MCF 10A (cell line): ENCODE results near the gene SLC25A2. TPM values are rescaled to one million over a fixed set of nuclear protein-coding genes. Genes with fewer than 3 reads are reported as not detected.

Experiments used
- BruUV-seq: library from RNA; stranded (reverse); fragments of 400-500 nt; replicated peaks from 2 replicates; lab custom pipeline; 2021; lab: Mats Ljungman, UMichigan
- CTCF ChIA-PET: fragments of 300-600 bp; sonication (Branson Sonifier 250); formaldehyde crosslinking; extraction: SDS; loops from one replicate; lab custom pipeline; 2021; ENCODE audit warnings: antibody characterized with exemption, inconsistent platforms; lab: Yijun Ruan, JAX
- POLR2A ChIA-PET: fragments of 300-600, 350-650 bp; sonication (Branson Sonifier 250); formaldehyde crosslinking; extraction: SDS; loops from one replicate; lab custom pipeline; 2020; ENCODE audit warnings: antibody characterized with exemption, inconsistent platforms; lab: Yijun Ruan, JAX
- DNase-seq: peaks from one replicate; pipeline ENCODE4 v3.0.0-alpha.2; 2018; ENCODE audit not compliant: unreplicated experiment
- H3K27ac Mint-ChIP-seq: one replicate; pipeline ENCODE4 v1.8.0; 2022; ENCODE audit warnings: mild to moderate bottlenecking, low read depth, mixed read lengths; ENCODE audit not compliant: unreplicated experiment
- H3K27me3 Mint-ChIP-seq: one replicate; pipeline ENCODE4 v1.8.0; 2022; ENCODE audit warnings: mixed read lengths; ENCODE audit not compliant: insufficient read depth, unreplicated experiment
- H3K36me3 Mint-ChIP-seq: one replicate; pipeline ENCODE4 v1.8.0; 2022; ENCODE audit warnings: mild to moderate bottlenecking, moderate library complexity, mixed read lengths; ENCODE audit not compliant: insufficient read depth, unreplicated experiment
- H3K4me1 Mint-ChIP-seq: one replicate; pipeline ENCODE4 v1.8.0; 2022; ENCODE audit warnings: mixed read lengths; ENCODE audit not compliant: insufficient read depth, unreplicated experiment
- H3K4me3 Mint-ChIP-seq: one replicate; pipeline ENCODE4 v1.8.0; 2022; ENCODE audit warnings: mild to moderate bottlenecking, moderate library complexity, mixed read lengths; ENCODE audit not compliant: unreplicated experiment
- H3K9me3 Mint-ChIP-seq: one replicate; pipeline ENCODE4 v1.8.0; 2022; ENCODE audit warnings: mixed read lengths; ENCODE audit not compliant: unreplicated experiment
- intact Hi-C: fragments of 100-400 bp; cut with micrococcal nuclease; formaldehyde crosslinking; loops from 2 replicates; pipeline ENCODE4 v1.14.1; 2022
- total RNA-seq: library from RNA; stranded (reverse); gene quantifications from 2 replicates; pipeline ENCODE4 v1.2.3, GENCODE V29; 2022
- TF ChIP-seq, protein P1 (sequence below): fragments of 200-600 bp; IDR thresholded peaks from one replicate; pipeline ENCODE4 v1.8.0; 2022; ENCODE audit warnings: antibody characterized with exemption, mild to moderate bottlenecking; ENCODE audit not compliant: unreplicated experiment

Gene SLC25A2
- total RNA-seq, 1 experiment from 2014 or later = 0.79 TPM

DNA sequence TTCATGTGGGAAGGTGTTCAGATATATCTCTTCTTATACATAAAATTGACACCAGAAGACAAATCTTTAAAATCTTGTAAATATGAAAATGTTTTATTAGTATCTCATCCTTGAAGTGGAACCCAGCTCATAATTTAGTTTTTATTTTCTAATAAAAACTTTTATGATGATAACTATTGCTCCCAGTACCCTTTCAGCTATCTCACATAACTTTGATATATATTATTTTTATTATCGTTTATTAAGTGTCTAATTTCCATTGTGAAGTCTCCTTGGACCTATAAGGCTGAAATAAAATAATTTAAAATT lies 42.7 kb downstream of the SLC25A2 start:
- Mint-ChIP-seq H3K4me3 (no peak overlapping the region), H3K36me3 (no peaks in the 10 kb centered on the region), H3K27ac (no peak overlapping the region), H3K9me3 (peaks cover 67% of the 10 kb centered on the region), H3K27me3 (no peaks in the 10 kb centered on the region), H3K4me1 (no peaks in the 10 kb centered on the region)
- POLR2A ChIA-PET = interaction anchor here (0.7 kb wide), 2 partner anchors 54 to 61 kb away, joined by 3 read pairs; no protein-coding TSS in a partner anchor
- no peak for DNase-seq
- CTCF ChIA-PET = interaction anchor here (0.9 kb wide), 1 partner anchor 306 kb away, joined by 3 read pairs; no protein-coding TSS in a partner anchor
- intact Hi-C loops = no loop called here
- no TSS peak for BruUV-seq
- TF ChIP-seq, protein P1, sequence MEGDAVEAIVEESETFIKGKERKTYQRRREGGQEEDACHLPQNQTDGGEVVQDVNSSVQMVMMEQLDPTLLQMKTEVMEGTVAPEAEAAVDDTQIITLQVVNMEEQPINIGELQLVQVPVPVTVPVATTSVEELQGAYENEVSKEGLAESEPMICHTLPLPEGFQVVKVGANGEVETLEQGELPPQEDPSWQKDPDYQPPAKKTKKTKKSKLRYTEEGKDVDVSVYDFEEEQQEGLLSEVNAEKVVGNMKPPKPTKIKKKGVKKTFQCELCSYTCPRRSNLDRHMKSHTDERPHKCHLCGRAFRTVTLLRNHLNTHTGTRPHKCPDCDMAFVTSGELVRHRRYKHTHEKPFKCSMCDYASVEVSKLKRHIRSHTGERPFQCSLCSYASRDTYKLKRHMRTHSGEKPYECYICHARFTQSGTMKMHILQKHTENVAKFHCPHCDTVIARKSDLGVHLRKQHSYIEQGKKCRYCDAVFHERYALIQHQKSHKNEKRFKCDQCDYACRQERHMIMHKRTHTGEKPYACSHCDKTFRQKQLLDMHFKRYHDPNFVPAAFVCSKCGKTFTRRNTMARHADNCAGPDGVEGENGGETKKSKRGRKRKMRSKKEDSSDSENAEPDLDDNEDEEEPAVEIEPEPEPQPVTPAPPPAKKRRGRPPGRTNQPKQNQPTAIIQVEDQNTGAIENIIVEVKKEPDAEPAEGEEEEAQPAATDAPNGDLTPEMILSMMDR = no peak

DNA sequence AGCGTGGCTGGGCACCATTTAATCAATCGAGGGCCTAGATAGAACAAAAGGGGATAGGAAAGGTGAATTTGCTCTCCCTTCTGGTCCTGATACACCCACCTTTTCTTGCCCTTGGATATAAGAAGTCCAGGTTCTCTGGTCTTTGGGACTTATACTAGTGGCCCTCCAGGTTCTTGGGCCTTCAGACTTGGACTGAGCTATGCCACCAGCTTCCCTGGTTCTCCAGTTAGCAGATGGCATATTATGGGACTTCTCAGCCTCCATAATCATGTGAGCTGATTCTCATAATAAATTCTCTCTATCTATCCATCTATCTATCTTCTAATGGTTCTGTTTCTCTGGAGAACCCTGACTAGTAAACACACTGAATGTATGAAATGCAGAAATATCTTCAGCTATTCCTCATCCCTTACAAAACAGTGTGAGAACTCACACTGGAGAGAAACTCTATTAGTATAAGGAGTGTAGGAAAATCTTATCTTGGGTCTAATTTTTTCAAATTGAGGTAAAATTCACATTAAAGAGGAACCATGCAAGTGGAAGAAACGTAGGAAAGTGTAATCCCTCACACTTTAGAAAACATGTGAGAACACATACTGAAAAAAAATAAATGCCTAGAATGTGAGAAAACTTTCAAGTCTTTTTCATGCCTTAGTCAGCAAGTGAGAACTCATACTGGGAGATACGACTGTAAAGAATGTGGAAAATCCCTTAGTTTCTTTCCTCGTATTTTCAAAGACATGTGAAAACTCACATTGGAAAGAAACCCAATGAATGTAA lies 43.2 kb downstream of the SLC25A2 start:
- H3K36me3 Mint-ChIP-seq = no peaks in the 10 kb centered on the region

DNA sequence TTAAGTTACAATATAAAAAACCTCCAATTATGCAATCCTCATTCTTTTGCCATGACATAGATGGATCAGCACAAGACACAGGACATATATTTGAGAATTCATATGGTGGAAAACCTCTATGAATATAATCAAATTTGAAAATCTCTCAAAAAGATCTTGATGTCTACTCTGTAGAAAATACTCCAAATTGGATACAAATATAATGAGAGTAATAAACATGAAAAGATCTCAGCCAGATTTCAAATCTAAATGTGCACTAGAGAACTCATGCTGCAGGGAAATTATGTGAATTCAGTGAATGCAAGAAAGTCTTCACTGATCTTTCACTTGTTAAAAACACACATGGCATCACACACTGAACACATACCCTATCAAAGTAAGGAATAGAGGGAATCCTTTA lies 44.9 kb downstream of the SLC25A2 start:
- intact Hi-C loops = no loop called here
- TF ChIP-seq, protein P1 = no peak
- BruUV-seq = no TSS peak
- ChIA-PET POLR2A (no interaction called here), CTCF (interaction anchor here (0.6 kb wide), 1 partner anchor 389 kb away, joined by 7 read pairs; no protein-coding TSS in a partner anchor)
- Mint-ChIP-seq H3K27me3 (no peaks in the 10 kb centered on the region), H3K4me3 (no peak overlapping the region), H3K9me3 (peaks cover 64% of the 10 kb centered on the region), H3K36me3 (no peaks in the 10 kb centered on the region), H3K4me1 (no peaks in the 10 kb centered on the region), H3K27ac (no peak overlapping the region)
- no peak for DNase-seq

More for the DNA sequence above, 43.2 kb downstream of the SLC25A2 start:
- Mint-ChIP-seq H3K27ac (no peak overlapping the region), H3K4me3 (no peak overlapping the region), H3K9me3 (peaks cover 67% of the 10 kb centered on the region), H3K27me3 (no peaks in the 10 kb centered on the region), H3K4me1 (no peaks in the 10 kb centered on the region)
- peak; percentile 23 for DNase-seq
- POLR2A ChIA-PET = interaction anchor here (0.7 kb wide), 1 partner anchor 62 kb away, joined by 3 read pairs; no protein-coding TSS in a partner anchor
- no TSS peak for BruUV-seq
- TF ChIP-seq, protein P1 = no peak
- CTCF ChIA-PET = interaction anchor here (0.9 kb wide), 1 partner anchor 307 kb away, joined by 3 read pairs; no protein-coding TSS in a partner anchor
- intact Hi-C loops = no loop called here

DNA sequence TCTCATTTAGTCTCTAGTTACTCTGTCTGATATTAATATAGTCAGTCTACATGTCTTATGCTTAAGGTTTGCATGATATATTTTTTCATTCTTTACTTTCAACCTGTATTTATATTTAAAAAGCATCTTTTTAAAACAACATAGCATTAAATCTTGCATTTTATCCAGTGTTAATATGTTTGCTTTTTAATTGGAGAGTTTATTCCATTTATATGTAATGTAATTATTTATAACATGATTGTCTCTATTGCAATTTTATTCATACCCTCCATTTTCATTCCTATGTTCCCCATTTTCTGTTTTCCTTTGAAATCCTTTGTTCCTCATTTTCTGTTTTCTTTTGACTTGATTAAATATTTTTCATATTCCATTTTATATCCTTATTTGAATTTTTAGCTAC lies 45.4 kb downstream of the SLC25A2 start:
- intact Hi-C loops = no loop called here
- POLR2A ChIA-PET = no interaction called here
- BruUV-seq = no TSS peak
- H3K4me3 Mint-ChIP-seq = no peak overlapping the region
- peaks cover 60% of the 10 kb centered on the region for H3K9me3 Mint-ChIP-seq
- no peak overlapping the region for H3K27ac Mint-ChIP-seq
- DNase-seq = no peak
- no peaks in the 10 kb centered on the region for H3K4me1 Mint-ChIP-seq
- no peaks in the 10 kb centered on the region for H3K27me3 Mint-ChIP-seq
- no peaks in the 10 kb centered on the region for H3K36me3 Mint-ChIP-seq
- CTCF ChIA-PET = no interaction called here
- TF ChIP-seq, protein P1 = no peak

Other genes with a start within 250 kb of the SLC25A2 start
- 2.4 and 2.6 TPM in 2 replicates for gene PCDHB2, start 209.4 kb downstream of the SLC25A2 start, total RNA-seq
- gene PCDHB3, start 203.6 kb downstream of the SLC25A2 start, total RNA-seq = 0.42 and 0.49 TPM in 2 replicates
- 0.44 and 1.3 TPM in 2 replicates for gene PCDHB4, start 182.2 kb downstream of the SLC25A2 start, total RNA-seq
- gene PCDHB5, start 168.8 kb downstream of the SLC25A2 start, total RNA-seq = 1.2 and 1.7 TPM in 2 replicates
- 0.19 and 0.22 TPM in 2 replicates for gene PCDHB6, start 154.0 kb downstream of the SLC25A2 start, total RNA-seq
- gene PCDHB7, start 131.4 kb downstream of the SLC25A2 start, total RNA-seq = 0.28 and 0.29 TPM in 2 replicates
- gene PCDHB8, start 126.3 kb downstream of the SLC25A2 start, total RNA-seq = 0.34 TPM in 1 of 2 replicates, not detected in the other
- 1.8 and 2.5 TPM in 2 replicates for gene PCDHB16, start 121.7 kb downstream of the SLC25A2 start, total RNA-seq
- gene PCDHB9, start 116.9 kb downstream of the SLC25A2 start, total RNA-seq = 1.0 and 1.8 TPM in 2 replicates
- gene PCDHB10, start 111.7 kb downstream of the SLC25A2 start, total RNA-seq = 1.2 and 1.4 TPM in 2 replicates
- gene PCDHB11, start 104.4 kb downstream of the SLC25A2 start, total RNA-seq = 0.75 and 1.3 TPM in 2 replicates
- gene PCDHB12, start 95.3 kb downstream of the SLC25A2 start, total RNA-seq = 1.6 and 2.3 TPM in 2 replicates
- gene PCDHB13, start 90.1 kb downstream of the SLC25A2 start, total RNA-seq = 3.5 and 4.7 TPM in 2 replicates
- gene PCDHB14, start 80.7 kb downstream of the SLC25A2 start, total RNA-seq = 4.7 and 6.2 TPM in 2 replicates
- gene PCDHB15, start 58.7 kb downstream of the SLC25A2 start, total RNA-seq = 0.91 and 1.2 TPM in 2 replicates
- 81.3 and 94.9 TPM in 2 replicates for gene TAF7, start 16.7 kb upstream of the SLC25A2 start, total RNA-seq
- 0.20 and 0.35 TPM in 2 replicates for gene PCDHGA1, start 26.5 kb upstream of the SLC25A2 start, total RNA-seq
- gene PCDHGA2, start 34.7 kb upstream of the SLC25A2 start, total RNA-seq = 0.32 and 0.33 TPM in 2 replicates
- gene PCDHGA3, start 39.8 kb upstream of the SLC25A2 start, total RNA-seq = 0.07 and 0.25 TPM in 2 replicates
- 0.19 and 0.59 TPM in 2 replicates for gene PCDHGB1, start 46.0 kb upstream of the SLC25A2 start, total RNA-seq
- gene PCDHGA4, start 51.0 kb upstream of the SLC25A2 start, total RNA-seq = 0.26 and 0.44 TPM in 2 replicates
- 0.61 and 0.88 TPM in 2 replicates for gene PCDHGB2, start 55.9 kb upstream of the SLC25A2 start, total RNA-seq
- 0.25 and 0.42 TPM in 2 replicates for gene PCDHGA5, start 60.1 kb upstream of the SLC25A2 start, total RNA-seq
- gene PCDHGB3, start 66.2 kb upstream of the SLC25A2 start, total RNA-seq = 0.33 and 0.56 TPM in 2 replicates
- gene PCDHGA6, start 69.8 kb upstream of the SLC25A2 start, total RNA-seq = 0.44 and 0.49 TPM in 2 replicates
- 0.56 and 0.86 TPM in 2 replicates for gene PCDHGA7, start 78.7 kb upstream of the SLC25A2 start, total RNA-seq
- gene PCDHGB4, start 83.6 kb upstream of the SLC25A2 start, total RNA-seq = 0.49 and 0.79 TPM in 2 replicates
- gene PCDHGA8, start 88.6 kb upstream of the SLC25A2 start, total RNA-seq = 0.28 and 0.56 TPM in 2 replicates
- gene PCDHGB5, start 93.9 kb upstream of the SLC25A2 start, total RNA-seq = 3.2 and 5.6 TPM in 2 replicates
- 0.89 and 1.3 TPM in 2 replicates for gene PCDHGA9, start 98.7 kb upstream of the SLC25A2 start, total RNA-seq
- gene PCDHGB6, start 104.0 kb upstream of the SLC25A2 start, total RNA-seq = 0.68 and 1.4 TPM in 2 replicates
- gene PCDHGA10, start 108.9 kb upstream of the SLC25A2 start, total RNA-seq = 1.4 TPM in 2 replicates
- gene PCDHGB7, start 113.6 kb upstream of the SLC25A2 start, total RNA-seq = 0.75 and 1.2 TPM in 2 replicates
- gene PCDHGA11, start 117.0 kb upstream of the SLC25A2 start, total RNA-seq = 0.30 and 0.76 TPM in 2 replicates
- 0.79 and 0.91 TPM in 2 replicates for gene PCDHGA12, start 126.5 kb upstream of the SLC25A2 start, total RNA-seq
- gene PCDHGC3, start 171.9 kb upstream of the SLC25A2 start, total RNA-seq = 17.3 and 31.7 TPM in 2 replicates
- 0.40 and 1.7 TPM in 2 replicates for gene PCDHGC4, start 181.0 kb upstream of the SLC25A2 start, total RNA-seq
- 0.61 and 0.69 TPM in 2 replicates for gene PCDHGC5, start 185.0 kb upstream of the SLC25A2 start, total RNA-seq